NCI-H526 (cell line): ENCODE results near the gene BPIFB6.

ENCODE experiments used
- DNase-seq, 2 experiments: peaks; one replicate each; lab custom pipeline; 2025; lab: John Stamatoyannopoulos, UW

Gene BPIFB6

DNA sequence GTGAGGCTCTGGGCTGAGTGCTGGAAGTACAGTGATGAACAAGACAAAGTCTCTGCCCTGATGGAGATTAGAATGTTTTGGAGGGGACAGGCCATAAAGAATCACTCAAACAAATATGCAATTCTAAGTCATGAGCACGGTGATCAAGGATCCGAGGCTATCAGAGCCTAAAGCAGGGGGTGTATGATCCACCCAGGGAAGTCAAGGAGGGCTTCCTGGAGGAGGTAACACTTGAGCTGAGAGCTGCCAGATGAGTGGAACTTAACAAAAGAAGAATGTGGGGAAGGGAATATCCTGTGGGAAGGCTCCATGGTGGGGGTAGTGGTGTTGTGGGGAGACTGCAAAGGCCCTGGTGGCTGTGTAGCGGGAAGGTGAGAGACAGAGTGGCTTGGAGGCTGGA lies 60.2 kb downstream of the BPIFB6 start:
- DNase-seq = no peak

DNA sequence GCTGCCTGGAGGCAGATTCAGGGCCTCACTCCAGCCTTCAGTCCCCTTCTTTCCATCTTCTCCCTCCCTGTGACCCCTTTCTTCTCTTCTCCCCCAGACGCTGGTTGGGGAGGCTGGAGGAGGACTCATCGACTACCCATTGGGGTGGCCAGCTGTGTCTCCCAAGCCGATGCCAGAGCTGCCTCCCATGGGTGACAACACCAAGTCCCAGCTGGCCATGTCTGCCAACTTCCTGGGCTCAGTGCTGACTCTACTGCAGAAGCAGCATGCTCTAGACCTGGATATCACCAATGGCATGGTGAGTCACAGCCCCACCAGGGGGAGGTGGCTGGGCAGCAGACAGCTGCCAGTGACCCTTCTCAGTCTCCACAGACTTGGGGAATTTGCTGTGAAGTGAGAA lies 60.9 kb downstream of the BPIFB6 start:
- no peak for DNase-seq

DNA sequence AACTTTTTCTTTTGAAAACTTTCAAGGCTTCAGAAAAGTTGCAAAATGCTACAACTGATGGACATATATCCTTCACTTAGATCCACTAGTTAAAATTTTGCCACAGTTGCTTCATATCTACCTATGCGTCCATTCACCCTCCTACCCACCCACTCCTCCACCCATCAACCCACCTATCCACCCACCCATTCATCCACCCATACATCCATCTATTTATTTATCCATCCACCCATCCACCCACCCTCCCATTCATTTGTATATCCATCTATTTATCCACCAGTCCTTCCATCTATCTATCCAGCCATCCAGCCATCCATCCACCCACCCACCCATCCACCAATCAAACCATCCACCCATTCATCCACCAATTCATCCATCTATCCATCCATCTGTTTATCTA lies 61.6 kb downstream of the BPIFB6 start:
- DNase-seq = no peak

DNA sequence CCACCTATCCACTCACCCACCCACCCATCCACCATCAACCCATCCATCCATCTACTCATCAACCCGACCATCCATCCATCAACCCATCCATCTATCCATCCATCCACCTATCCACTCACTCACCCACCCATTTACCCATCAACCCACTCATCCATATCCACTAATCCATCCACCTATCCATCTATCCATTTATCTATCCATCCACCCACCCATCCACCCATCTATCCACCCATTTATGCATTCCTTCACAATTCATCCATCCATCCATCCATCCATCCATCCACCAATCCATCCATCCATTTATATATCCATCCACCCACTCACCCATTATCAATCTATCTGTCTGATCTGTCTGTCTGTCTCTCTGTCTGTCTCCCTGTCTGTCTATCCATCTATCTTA lies 62.1 kb downstream of the BPIFB6 start:
- DNase-seq = no peak
